ENCODE data around the gene OARD1.
"Not testable (repeated sequence)": the region's sequence is repeated elsewhere in the genome, so short reads cannot be mapped to it uniquely, and the experiment has no call there.

The OARD1 gene

GRCh38 chr6:41071923-41072835 is at the start of gene OARD1:
OARD1 (minus strand) TSS chr6:41072356; CDS start chr6:41071634, 722 bp downstream.
- Histone ChIP-seq H3K9ac (ENCODE audit: low read length) (peak within 1 kb of the TSS; percentile 97), H3K4me3 (ENCODE audit: low read length) (peak within 1 kb of the TSS; percentile 98), H3K4me1 (ENCODE audit: control insufficient read depth, insufficient read depth, low read length) (peaks cover 16% of the 10 kb centered on the region), H3K27ac (ENCODE audit: low read depth, low read length) (peak within 1 kb of the TSS; percentile 99), H3K36me3 (ENCODE audit: control insufficient read depth, insufficient read depth, low read length) (peaks cover 2% of the 10 kb centered on the region), H3K27me3 (ENCODE audit: control insufficient read depth, insufficient read depth, low read length) (no peaks in the 10 kb centered on the region)

- no peaks in the 10 kb centered on the region for H3K36me3 ChIP-seq (ENCODE audit: control insufficient read depth, insufficient read depth, low read length)
- H3K27ac ChIP-seq (ENCODE audit: low read depth, low read length) = no peak overlapping the region
- H3K4me3 ChIP-seq (ENCODE audit: low read length) = no peak overlapping the region
- H3K27me3 ChIP-seq (ENCODE audit: control insufficient read depth, insufficient read depth, low read length) = no peaks in the 10 kb centered on the region
- no peaks in the 10 kb centered on the region for H3K4me1 ChIP-seq (ENCODE audit: control insufficient read depth, insufficient read depth, low read length)
- H3K9ac ChIP-seq (ENCODE audit: low read length) = no peak overlapping the region
Observed at GRCh38 chr6:41120058-41120457, 47.9 kb upstream of the OARD1 start.

- H3K9ac ChIP-seq (ENCODE audit: low read length) = no peak overlapping the region
- H3K27ac ChIP-seq (ENCODE audit: low read depth, low read length) = no peak overlapping the region
- H3K4me3 ChIP-seq (ENCODE audit: low read length) = no peak overlapping the region
- no peaks in the 10 kb centered on the region for H3K27me3 ChIP-seq (ENCODE audit: control insufficient read depth, insufficient read depth, low read length)
- no peaks in the 10 kb centered on the region for H3K4me1 ChIP-seq (ENCODE audit: control insufficient read depth, insufficient read depth, low read length)
- no peaks in the 10 kb centered on the region for H3K36me3 ChIP-seq (ENCODE audit: control insufficient read depth, insufficient read depth, low read length)
Observed at GRCh38 chr6:41119508-41119907, 47.4 kb upstream of the OARD1 start.

GRCh38 chr6:41115027-41115426 is 42.9 kb upstream of the OARD1 start:
- H3K4me1 ChIP-seq (ENCODE audit: control insufficient read depth, insufficient read depth, low read length); H3K36me3 ChIP-seq (ENCODE audit: control insufficient read depth, insufficient read depth, low read length); H3K27me3 ChIP-seq (ENCODE audit: control insufficient read depth, insufficient read depth, low read length); H3K4me3 ChIP-seq (ENCODE audit: low read length); H3K9ac ChIP-seq (ENCODE audit: low read length); H3K27ac ChIP-seq (ENCODE audit: low read depth, low read length): not testable (repeated sequence)

- Histone ChIP-seq H3K4me1 (ENCODE audit: control insufficient read depth, insufficient read depth, low read length) (no peaks in the 10 kb centered on the region), H3K4me3 (ENCODE audit: low read length) (no peak overlapping the region), H3K27me3 (ENCODE audit: control insufficient read depth, insufficient read depth, low read length) (no peaks in the 10 kb centered on the region), H3K36me3 (ENCODE audit: control insufficient read depth, insufficient read depth, low read length) (no peaks in the 10 kb centered on the region), H3K27ac (ENCODE audit: low read depth, low read length) (no peak overlapping the region), H3K9ac (ENCODE audit: low read length) (no peak overlapping the region)
Observed at GRCh38 chr6:41111017-41111416, 38.9 kb upstream of the OARD1 start.

- Histone ChIP-seq H3K27ac (ENCODE audit: low read depth, low read length) (no peak overlapping the region), H3K27me3 (ENCODE audit: control insufficient read depth, insufficient read depth, low read length) (no peaks in the 10 kb centered on the region), H3K4me3 (ENCODE audit: low read length) (no peak overlapping the region), H3K36me3 (ENCODE audit: control insufficient read depth, insufficient read depth, low read length) (peaks cover 3% of the 10 kb centered on the region), H3K4me1 (ENCODE audit: control insufficient read depth, insufficient read depth, low read length) (no peaks in the 10 kb centered on the region), H3K9ac (ENCODE audit: low read length) (no peak overlapping the region)
Observed at GRCh38 chr6:41103847-41104246, 31.7 kb upstream of the OARD1 start.

GRCh38 chr6:41100871-41101287 is 28.7 kb upstream of the OARD1 start:
- Histone ChIP-seq H3K4me3 (ENCODE audit: low read length) (no peak overlapping the region), H3K27ac (ENCODE audit: low read depth, low read length) (no peak overlapping the region), H3K4me1 (ENCODE audit: control insufficient read depth, insufficient read depth, low read length) (no peaks in the 10 kb centered on the region), H3K36me3 (ENCODE audit: control insufficient read depth, insufficient read depth, low read length) (peaks cover 20% of the 10 kb centered on the region), H3K9ac (ENCODE audit: low read length) (no peak overlapping the region), H3K27me3 (ENCODE audit: control insufficient read depth, insufficient read depth, low read length) (no peaks in the 10 kb centered on the region)

- no peaks in the 10 kb centered on the region for H3K27me3 ChIP-seq (ENCODE audit: control insufficient read depth, insufficient read depth, low read length)
- H3K27ac ChIP-seq (ENCODE audit: low read depth, low read length) = no peak overlapping the region
- H3K36me3 ChIP-seq (ENCODE audit: control insufficient read depth, insufficient read depth, low read length) = peaks cover 38% of the 10 kb centered on the region
- H3K9ac ChIP-seq (ENCODE audit: low read length) = no peak overlapping the region
- no peak overlapping the region for H3K4me3 ChIP-seq (ENCODE audit: low read length)
- H3K4me1 ChIP-seq (ENCODE audit: control insufficient read depth, insufficient read depth, low read length) = no peaks in the 10 kb centered on the region
Observed at GRCh38 chr6:41098366-41098765, 26.2 kb upstream of the OARD1 start.

- peaks cover 45% of the 10 kb centered on the region for H3K36me3 ChIP-seq (ENCODE audit: control insufficient read depth, insufficient read depth, low read length)
- no peak overlapping the region for H3K27ac ChIP-seq (ENCODE audit: low read depth, low read length)
- H3K4me3 ChIP-seq (ENCODE audit: low read length) = no peak overlapping the region
- H3K9ac ChIP-seq (ENCODE audit: low read length) = no peak overlapping the region
- no peaks in the 10 kb centered on the region for H3K4me1 ChIP-seq (ENCODE audit: control insufficient read depth, insufficient read depth, low read length)
- no peaks in the 10 kb centered on the region for H3K27me3 ChIP-seq (ENCODE audit: control insufficient read depth, insufficient read depth, low read length)
Observed at GRCh38 chr6:41097467-41098090, 25.4 kb upstream of the OARD1 start.

- Histone ChIP-seq H3K9ac (ENCODE audit: low read length) (no peak overlapping the region), H3K36me3 (ENCODE audit: control insufficient read depth, insufficient read depth, low read length) (peaks cover 49% of the 10 kb centered on the region), H3K4me1 (ENCODE audit: control insufficient read depth, insufficient read depth, low read length) (no peaks in the 10 kb centered on the region), H3K4me3 (ENCODE audit: low read length) (no peak overlapping the region), H3K27ac (ENCODE audit: low read depth, low read length) (no peak overlapping the region), H3K27me3 (ENCODE audit: control insufficient read depth, insufficient read depth, low read length) (no peaks in the 10 kb centered on the region)
Observed at GRCh38 chr6:41093729-41094128, 21.6 kb upstream of the OARD1 start.

GRCh38 chr6:41092421-41093140 is 20.4 kb upstream of the OARD1 start:
- no peaks in the 10 kb centered on the region for H3K4me1 ChIP-seq (ENCODE audit: control insufficient read depth, insufficient read depth, low read length)
- H3K9ac ChIP-seq (ENCODE audit: low read length) = no peak overlapping the region
- peaks cover 47% of the 10 kb centered on the region for H3K36me3 ChIP-seq (ENCODE audit: control insufficient read depth, insufficient read depth, low read length)
- H3K27ac ChIP-seq (ENCODE audit: low read depth, low read length) = no peak overlapping the region
- no peak overlapping the region for H3K4me3 ChIP-seq (ENCODE audit: low read length)
- H3K27me3 ChIP-seq (ENCODE audit: control insufficient read depth, insufficient read depth, low read length) = no peaks in the 10 kb centered on the region
